ENCODE measurements around the gene DZIP3.

GRCh38 chr3:108603691-108604090 lies 14.2 kb downstream of the DZIP3 start:
- TF ChIP-seq CTCF (IDR thresholded peaks at IDR 0.05): no peak
- no peak for TF ChIP-seq POLR2A (IDR thresholded peaks at IDR 0.05)

Data from lower leg skin (tissue), 3 donors.